ENCODE data around the gene WDHD1. TPM values are rescaled to one million over a fixed set of nuclear protein-coding genes. Genes with fewer than 3 reads are reported as not detected.
"Not testable (repeated sequence)": the region's sequence is repeated elsewhere in the genome, so short reads cannot be mapped to it uniquely, and the experiment has no call there.

Gene WDHD1
- total RNA-seq, 4 donors from 2014 or later: 1.3 to 3.4 (median 2.3) TPM

GRCh38 chr14:55028066-55028465 is 1.2 kb upstream of the WDHD1 start:
- Histone ChIP-seq H3K27me3 (no peaks in the 10 kb centered on the region), H3K9me3 (no peaks in the 10 kb centered on the region), H3K27ac (no peak overlapping the region), H3K4me1 (peaks cover 38% of the 10 kb centered on the region), H3K4me3 (peak overlapping the region; percentile 68), H3K36me3 (no peaks in the 10 kb centered on the region)
- DNase-seq (ENCODE audit: low spot score in 2 of 2): no peak
- TF ChIP-seq POLR2AphosphoS5 (IDR thresholded peaks at IDR 0.05) (no peak), POLR2A (IDR thresholded peaks at IDR 0.05) (no peak), EP300 (IDR thresholded peaks at IDR 0.05) (no peak)
- TF ChIP-seq, protein P1, sequence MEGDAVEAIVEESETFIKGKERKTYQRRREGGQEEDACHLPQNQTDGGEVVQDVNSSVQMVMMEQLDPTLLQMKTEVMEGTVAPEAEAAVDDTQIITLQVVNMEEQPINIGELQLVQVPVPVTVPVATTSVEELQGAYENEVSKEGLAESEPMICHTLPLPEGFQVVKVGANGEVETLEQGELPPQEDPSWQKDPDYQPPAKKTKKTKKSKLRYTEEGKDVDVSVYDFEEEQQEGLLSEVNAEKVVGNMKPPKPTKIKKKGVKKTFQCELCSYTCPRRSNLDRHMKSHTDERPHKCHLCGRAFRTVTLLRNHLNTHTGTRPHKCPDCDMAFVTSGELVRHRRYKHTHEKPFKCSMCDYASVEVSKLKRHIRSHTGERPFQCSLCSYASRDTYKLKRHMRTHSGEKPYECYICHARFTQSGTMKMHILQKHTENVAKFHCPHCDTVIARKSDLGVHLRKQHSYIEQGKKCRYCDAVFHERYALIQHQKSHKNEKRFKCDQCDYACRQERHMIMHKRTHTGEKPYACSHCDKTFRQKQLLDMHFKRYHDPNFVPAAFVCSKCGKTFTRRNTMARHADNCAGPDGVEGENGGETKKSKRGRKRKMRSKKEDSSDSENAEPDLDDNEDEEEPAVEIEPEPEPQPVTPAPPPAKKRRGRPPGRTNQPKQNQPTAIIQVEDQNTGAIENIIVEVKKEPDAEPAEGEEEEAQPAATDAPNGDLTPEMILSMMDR (IDR thresholded peaks at IDR 0.05): no peak
- 5% methylated on average over 8 of the region's 8 CpGs for WGBS

- DNase-seq (ENCODE audit: low spot score in 2 of 2): no peak
- TF ChIP-seq POLR2A (IDR thresholded peaks at IDR 0.05): no peak
- TF ChIP-seq, protein P1 (IDR thresholded peaks at IDR 0.05): no peak
- no peak for TF ChIP-seq POLR2AphosphoS5 (IDR thresholded peaks at IDR 0.05)
- TF ChIP-seq EP300 (IDR thresholded peaks at IDR 0.05): no peak
- H3K27me3 ChIP-seq: no peaks in the 10 kb centered on the region
These were observed 482 bp downstream of the WDHD1 start for GRCh38 chr14:55026441-55026792.

DNA sequence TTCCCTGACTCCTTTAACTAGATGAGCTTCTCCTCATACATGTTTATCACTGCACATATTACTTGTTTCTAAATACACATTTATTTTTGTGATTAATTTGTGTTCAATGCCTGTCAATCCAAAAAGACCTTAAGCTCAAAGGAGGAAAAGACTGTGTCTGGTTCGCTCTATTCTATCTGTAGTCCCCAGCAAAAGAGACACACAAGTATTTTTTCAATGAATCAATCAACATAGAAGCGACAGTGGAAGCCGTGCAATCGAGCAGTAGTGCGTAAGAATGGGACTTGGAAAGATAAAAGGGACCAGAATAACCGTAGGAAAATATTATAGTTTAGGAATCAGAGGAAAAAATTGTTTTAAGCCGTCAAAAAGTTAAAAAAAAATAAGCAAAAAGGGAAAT is 951 bp downstream of the WDHD1 start:
- H3K4me3 ChIP-seq: peak overlapping the region; percentile 68
- no peak for DNase-seq (ENCODE audit: low spot score in 2 of 2)
- 15% methylated on average over 7 of the region's 7 CpGs for WGBS
- H3K9me3 ChIP-seq: no peaks in the 10 kb centered on the region
- no peaks in the 10 kb centered on the region for H3K27me3 ChIP-seq
- TF ChIP-seq, protein P1 (IDR thresholded peaks at IDR 0.05): no peak
- TF ChIP-seq POLR2A (IDR thresholded peaks at IDR 0.05) (no peak), EP300 (IDR thresholded peaks at IDR 0.05) (no peak), POLR2AphosphoS5 (IDR thresholded peaks at IDR 0.05) (no peak)
- H3K36me3 ChIP-seq: no peaks in the 10 kb centered on the region
- peaks cover 33% of the 10 kb centered on the region for H3K4me1 ChIP-seq
- H3K27ac ChIP-seq: no peak overlapping the region

More at GRCh38 chr14:55026441-55026792, 482 bp downstream of the WDHD1 start:
- Histone ChIP-seq H3K4me3 (peak overlapping the region; percentile 68), H3K4me1 (peaks cover 37% of the 10 kb centered on the region), H3K9me3 (no peaks in the 10 kb centered on the region), H3K27ac (peak overlapping the region; percentile 73), H3K36me3 (no peaks in the 10 kb centered on the region)
- 2% methylated on average over 9 of the region's 9 CpGs for WGBS

- peaks cover 28% of the 10 kb centered on the region for H3K4me1 ChIP-seq
- not testable (repeated sequence) for H3K36me3 ChIP-seq; H3K27me3 ChIP-seq; H3K27ac ChIP-seq; DNase-seq (ENCODE audit: low spot score in 2 of 2); H3K9me3 ChIP-seq; H3K4me3 ChIP-seq
- WGBS: 83% methylated on average over 5 of the region's 5 CpGs
These were observed 2.5 kb downstream of the WDHD1 start for GRCh38 chr14:55024365-55024764.

GRCh38 chr14:55019968-55020554 is 6.8 kb downstream of the WDHD1 start:
- TF ChIP-seq POLR2A (IDR thresholded peaks at IDR 0.05) (no peak), POLR2AphosphoS5 (IDR thresholded peaks at IDR 0.05) (no peak), EP300 (IDR thresholded peaks at IDR 0.05) (no peak)
- TF ChIP-seq, protein P1 (IDR thresholded peaks at IDR 0.05): no peak
- Histone ChIP-seq H3K9me3 (no peaks in the 10 kb centered on the region), H3K36me3 (no peaks in the 10 kb centered on the region), H3K27me3 (no peaks in the 10 kb centered on the region), H3K27ac (no peak overlapping the region), H3K4me3 (no peak overlapping the region), H3K4me1 (no peaks in the 10 kb centered on the region)
- 89% methylated on average over 2 of the region's 2 CpGs for WGBS
- DNase-seq (ENCODE audit: low spot score in 2 of 2): no peak

DNA sequence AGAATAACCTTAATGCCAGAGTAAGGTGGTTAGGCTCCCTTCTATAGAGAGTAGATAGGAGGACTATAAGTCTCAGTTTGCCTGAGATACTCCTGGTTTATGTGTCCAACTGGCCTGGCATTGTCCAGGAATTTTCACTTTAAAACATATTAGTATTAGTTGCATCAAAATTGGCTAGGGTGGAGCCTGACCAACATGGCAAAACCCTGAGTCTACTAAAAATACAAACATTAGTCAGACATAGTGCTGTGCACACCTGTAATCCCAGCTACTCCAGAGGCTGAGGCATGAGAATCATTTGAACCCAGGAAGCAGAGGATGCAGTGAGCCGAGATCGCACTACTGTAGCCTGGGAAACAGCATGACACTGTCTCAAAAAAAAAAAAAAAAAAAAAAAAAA is 11.9 kb downstream of the WDHD1 start:
- H3K27me3 ChIP-seq: no peaks in the 10 kb centered on the region
- WGBS: 92% methylated on average over 2 of the region's 2 CpGs
- TF ChIP-seq POLR2AphosphoS5 (IDR thresholded peaks at IDR 0.05) (no peak), POLR2A (IDR thresholded peaks at IDR 0.05) (no peak), EP300 (IDR thresholded peaks at IDR 0.05) (no peak)
- TF ChIP-seq, protein P1 (IDR thresholded peaks at IDR 0.05): no peak
- H3K4me1 ChIP-seq: no peaks in the 10 kb centered on the region
- no peaks in the 10 kb centered on the region for H3K9me3 ChIP-seq
- H3K4me3 ChIP-seq: no peak overlapping the region
- no peak for DNase-seq (ENCODE audit: low spot score in 2 of 2)
- H3K27ac ChIP-seq: no peak overlapping the region
- no peaks in the 10 kb centered on the region for H3K36me3 ChIP-seq
